ENCODE data around the gene CMSS1.

Gene CMSS1

DNA sequence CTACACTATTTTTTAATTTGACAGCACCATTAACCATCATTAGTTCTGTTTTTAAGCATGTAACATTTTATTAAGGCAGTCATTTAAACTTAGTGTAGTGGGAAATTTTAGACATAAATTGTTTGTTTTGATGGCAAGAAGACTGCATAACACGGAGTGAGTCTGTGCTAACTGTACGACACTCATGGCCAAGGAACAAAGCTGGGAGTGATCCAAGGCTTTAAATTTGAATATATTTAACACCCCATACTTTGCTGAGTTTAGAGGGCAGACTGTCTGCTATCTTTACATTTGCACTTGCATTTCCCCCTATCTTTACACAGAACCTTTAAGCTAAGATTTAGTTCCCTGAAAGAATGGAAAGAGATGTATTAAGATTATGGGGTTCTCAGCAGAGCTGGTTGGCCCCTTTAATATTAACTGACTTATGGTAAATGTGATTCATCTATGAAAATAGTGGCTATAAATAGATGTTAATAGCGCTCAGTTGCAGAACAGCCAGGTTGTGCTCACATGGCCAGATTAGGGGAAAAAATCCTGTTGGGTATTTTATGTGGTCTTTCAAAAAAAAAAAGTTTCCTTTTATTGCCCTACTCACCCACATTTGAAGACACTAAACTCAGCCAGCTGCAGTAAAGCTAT, 120.7 kb downstream of the CMSS1 start (continued):
- TF ChIP-seq, protein P1, sequence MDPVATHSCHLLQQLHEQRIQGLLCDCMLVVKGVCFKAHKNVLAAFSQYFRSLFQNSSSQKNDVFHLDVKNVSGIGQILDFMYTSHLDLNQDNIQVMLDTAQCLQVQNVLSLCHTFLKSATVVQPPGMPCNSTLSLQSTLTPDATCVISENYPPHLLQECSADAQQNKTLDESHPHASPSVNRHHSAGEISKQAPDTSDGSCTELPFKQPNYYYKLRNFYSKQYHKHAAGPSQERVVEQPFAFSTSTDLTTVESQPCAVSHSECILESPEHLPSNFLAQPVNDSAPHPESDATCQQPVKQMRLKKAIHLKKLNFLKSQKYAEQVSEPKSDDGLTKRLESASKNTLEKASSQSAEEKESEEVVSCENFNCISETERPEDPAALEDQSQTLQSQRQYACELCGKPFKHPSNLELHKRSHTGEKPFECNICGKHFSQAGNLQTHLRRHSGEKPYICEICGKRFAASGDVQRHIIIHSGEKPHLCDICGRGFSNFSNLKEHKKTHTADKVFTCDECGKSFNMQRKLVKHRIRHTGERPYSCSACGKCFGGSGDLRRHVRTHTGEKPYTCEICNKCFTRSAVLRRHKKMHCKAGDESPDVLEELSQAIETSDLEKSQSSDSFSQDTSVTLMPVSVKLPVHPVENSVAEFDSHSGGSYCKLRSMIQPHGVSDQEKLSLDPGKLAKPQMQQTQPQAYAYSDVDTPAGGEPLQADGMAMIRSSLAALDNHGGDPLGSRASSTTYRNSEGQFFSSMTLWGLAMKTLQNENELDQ (tag by site-specific recombination; IDR thresholded peaks at IDR 0.05; ENCODE audit: low read depth) = no peak
- TF ChIP-seq, protein P2, sequence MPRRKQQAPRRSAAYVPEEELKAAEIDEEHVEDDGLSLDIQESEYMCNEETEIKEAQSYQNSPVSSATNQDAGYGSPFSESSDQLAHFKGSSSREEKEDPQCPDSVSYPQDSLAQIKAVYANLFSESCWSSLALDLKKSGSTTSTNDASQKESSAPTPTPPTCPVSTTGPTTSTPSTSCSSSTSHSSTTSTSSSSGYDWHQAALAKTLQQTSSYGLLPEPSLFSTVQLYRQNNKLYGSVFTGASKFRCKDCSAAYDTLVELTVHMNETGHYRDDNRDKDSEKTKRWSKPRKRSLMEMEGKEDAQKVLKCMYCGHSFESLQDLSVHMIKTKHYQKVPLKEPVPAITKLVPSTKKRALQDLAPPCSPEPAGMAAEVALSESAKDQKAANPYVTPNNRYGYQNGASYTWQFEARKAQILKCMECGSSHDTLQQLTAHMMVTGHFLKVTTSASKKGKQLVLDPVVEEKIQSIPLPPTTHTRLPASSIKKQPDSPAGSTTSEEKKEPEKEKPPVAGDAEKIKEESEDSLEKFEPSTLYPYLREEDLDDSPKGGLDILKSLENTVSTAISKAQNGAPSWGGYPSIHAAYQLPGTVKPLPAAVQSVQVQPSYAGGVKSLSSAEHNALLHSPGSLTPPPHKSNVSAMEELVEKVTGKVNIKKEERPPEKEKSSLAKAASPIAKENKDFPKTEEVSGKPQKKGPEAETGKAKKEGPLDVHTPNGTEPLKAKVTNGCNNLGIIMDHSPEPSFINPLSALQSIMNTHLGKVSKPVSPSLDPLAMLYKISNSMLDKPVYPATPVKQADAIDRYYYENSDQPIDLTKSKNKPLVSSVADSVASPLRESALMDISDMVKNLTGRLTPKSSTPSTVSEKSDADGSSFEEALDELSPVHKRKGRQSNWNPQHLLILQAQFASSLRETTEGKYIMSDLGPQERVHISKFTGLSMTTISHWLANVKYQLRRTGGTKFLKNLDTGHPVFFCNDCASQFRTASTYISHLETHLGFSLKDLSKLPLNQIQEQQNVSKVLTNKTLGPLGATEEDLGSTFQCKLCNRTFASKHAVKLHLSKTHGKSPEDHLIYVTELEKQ (tag by site-specific recombination; IDR thresholded peaks at IDR 0.05; ENCODE audit: borderline replicate concordance) = no peak

GRCh38 chr3:99939876-99940275, 122.2 kb downstream of the CMSS1 start:
- no peak overlapping the region for H3K4me3 ChIP-seq (ENCODE audit: low read depth, low read length)
- peaks cover 4% of the 10 kb centered on the region; the same call in 1 of the 2 replicates for H3K4me1 ChIP-seq (ENCODE audit: control insufficient read depth, insufficient read depth, low read length)
- POLR2A ChIA-PET = interaction anchor here (0.5 kb wide), 1 partner anchor 1487 kb away, joined by 7 read pairs; no protein-coding TSS in a partner anchor
- CTCF ChIA-PET = interaction anchor here (0.8 kb wide), 1 partner anchor 314 kb away, joined by 3 read pairs; no protein-coding TSS in a partner anchor
- no peaks in the 10 kb centered on the region for H3K36me3 ChIP-seq (ENCODE audit: control insufficient read depth in 2 of 2, insufficient read depth in 1 of 2, low read length in 2 of 2)
- H3K27ac ChIP-seq (ENCODE audit: extremely low read depth, low read depth, low read length) = no peak overlapping the region
- H3K9me3 ChIP-seq (ENCODE audit: control insufficient read depth, insufficient read depth, low read depth, low read length) = no peaks in the 10 kb centered on the region
- TF ChIP-seq ZNF239 (tag by site-specific recombination; IDR thresholded peaks at IDR 0.05) (no peak), ZSCAN5A (tag by site-specific recombination; IDR thresholded peaks at IDR 0.05) (no peak), ZNF416 (tag by site-specific recombination; IDR thresholded peaks at IDR 0.05) (no peak), ZFP3 (tag by site-specific recombination; IDR thresholded peaks at IDR 0.05; ENCODE audit: low read depth) (no peak), ZNF571 (tag by site-specific recombination; IDR thresholded peaks at IDR 0.05) (no peak), RBAK (tag by site-specific recombination; IDR thresholded peaks at IDR 0.05) (no peak), GLIS2 (tag by site-specific recombination; IDR thresholded peaks at IDR 0.05) (no peak), ZNF645 (tag by site-specific recombination; IDR thresholded peaks at IDR 0.05) (no peak), ZNF121 (tag by site-specific recombination; IDR thresholded peaks at IDR 0.05) (no peak), ZSCAN30 (tag by site-specific recombination; IDR thresholded peaks at IDR 0.05) (no peak), ZNF335 (tag by site-specific recombination; conservative IDR thresholded peaks at IDR 0.05) (no peak), ZNF449 (tag by site-specific recombination; IDR thresholded peaks at IDR 0.05) (no peak), HIC1 (tag by site-specific recombination; IDR thresholded peaks at IDR 0.05) (no peak), SP7 (tag by site-specific recombination; IDR thresholded peaks at IDR 0.05) (no peak), ZNF585B (tag by site-specific recombination; IDR thresholded peaks at IDR 0.05) (no peak), MEIS1 (CRISPR knock-in tag; IDR thresholded peaks at IDR 0.05; ENCODE audit: borderline replicate concordance) (no peak), HOXC10 (CRISPR knock-in tag; IDR thresholded peaks at IDR 0.05) (no peak), BCL11B (tag by site-specific recombination; IDR thresholded peaks at IDR 0.05; ENCODE audit: low read depth) (no peak)
- TF ChIP-seq, protein P3, sequence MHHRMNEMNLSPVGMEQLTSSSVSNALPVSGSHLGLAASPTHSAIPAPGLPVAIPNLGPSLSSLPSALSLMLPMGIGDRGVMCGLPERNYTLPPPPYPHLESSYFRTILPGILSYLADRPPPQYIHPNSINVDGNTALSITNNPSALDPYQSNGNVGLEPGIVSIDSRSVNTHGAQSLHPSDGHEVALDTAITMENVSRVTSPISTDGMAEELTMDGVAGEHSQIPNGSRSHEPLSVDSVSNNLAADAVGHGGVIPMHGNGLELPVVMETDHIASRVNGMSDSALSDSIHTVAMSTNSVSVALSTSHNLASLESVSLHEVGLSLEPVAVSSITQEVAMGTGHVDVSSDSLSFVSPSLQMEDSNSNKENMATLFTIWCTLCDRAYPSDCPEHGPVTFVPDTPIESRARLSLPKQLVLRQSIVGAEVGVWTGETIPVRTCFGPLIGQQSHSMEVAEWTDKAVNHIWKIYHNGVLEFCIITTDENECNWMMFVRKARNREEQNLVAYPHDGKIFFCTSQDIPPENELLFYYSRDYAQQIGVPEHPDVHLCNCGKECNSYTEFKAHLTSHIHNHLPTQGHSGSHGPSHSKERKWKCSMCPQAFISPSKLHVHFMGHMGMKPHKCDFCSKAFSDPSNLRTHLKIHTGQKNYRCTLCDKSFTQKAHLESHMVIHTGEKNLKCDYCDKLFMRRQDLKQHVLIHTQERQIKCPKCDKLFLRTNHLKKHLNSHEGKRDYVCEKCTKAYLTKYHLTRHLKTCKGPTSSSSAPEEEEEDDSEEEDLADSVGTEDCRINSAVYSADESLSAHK (tag by site-specific recombination; IDR thresholded peaks at IDR 0.05) = no peak
